ENCODE measurements around the gene TENM4. TPM values are rescaled to one million over a fixed set of nuclear protein-coding genes. Genes with fewer than 3 reads are reported as not detected.

The TENM4 gene
- total RNA-seq, 1 donor from 2014 or later, result not detected

DNA sequence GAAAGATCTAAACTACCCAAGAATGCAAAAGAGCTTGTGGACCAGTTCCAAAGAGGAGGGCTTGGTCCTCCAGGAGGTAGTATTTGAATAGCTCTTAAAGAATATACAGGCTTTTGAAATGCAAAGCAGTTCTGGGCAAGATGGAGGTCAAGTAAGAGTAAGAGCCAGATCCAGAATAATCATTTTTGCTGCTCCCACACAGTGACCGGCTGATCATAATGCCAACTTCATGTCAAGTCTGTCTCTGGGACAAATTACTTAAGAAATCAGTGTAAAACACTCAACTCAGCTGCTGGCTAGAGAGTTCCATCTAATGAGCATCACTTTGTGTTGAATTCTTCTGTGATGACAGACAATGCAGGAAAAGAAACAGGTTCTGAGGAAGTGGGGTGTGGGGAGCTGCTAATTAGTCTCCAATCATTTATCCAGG lies 615.2 kb downstream of the TENM4 start:
- intact Hi-C loops (cut with micrococcal nuclease), result no loop called here
- Mint-ChIP-seq H3K4me1 (ENCODE audit: low read depth) (no peaks in the 10 kb centered on the region), H3K27me3 (ENCODE audit: low read depth) (no peaks in the 10 kb centered on the region), H3K9me3 (no peaks in the 10 kb centered on the region), H3K27ac (no peak overlapping the region), H3K36me3 (ENCODE audit: low read depth) (no peaks in the 10 kb centered on the region), H3K4me3 (ENCODE audit: low read depth) (no peak overlapping the region)
- no peak for DNase-seq (ENCODE audit: low spot score)

DNA sequence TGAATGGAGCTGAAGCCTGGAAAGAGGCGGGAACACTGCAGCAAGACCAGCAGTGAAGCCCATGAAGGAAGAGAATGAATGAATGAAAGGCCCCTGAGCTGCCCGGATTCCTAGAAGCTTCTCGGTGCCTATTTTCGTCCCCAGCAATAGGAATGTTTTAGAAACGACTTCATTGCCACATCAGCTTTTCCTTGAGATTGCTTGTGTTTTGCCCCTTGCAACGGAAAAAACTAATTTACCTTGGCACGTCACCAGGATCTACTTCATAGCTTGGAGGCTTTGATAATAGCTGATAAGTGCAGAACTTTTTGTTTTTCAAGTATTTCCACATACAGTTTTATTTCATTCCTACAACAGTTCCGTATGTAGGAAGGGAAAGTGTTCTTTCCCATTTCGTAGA lies 617.2 kb downstream of the TENM4 start:
- Mint-ChIP-seq H3K27me3 (ENCODE audit: low read depth) (no peaks in the 10 kb centered on the region), H3K36me3 (ENCODE audit: low read depth) (no peaks in the 10 kb centered on the region), H3K9me3 (no peaks in the 10 kb centered on the region), H3K4me1 (ENCODE audit: low read depth) (no peaks in the 10 kb centered on the region), H3K27ac (no peak overlapping the region), H3K4me3 (ENCODE audit: low read depth) (no peak overlapping the region)
- intact Hi-C loops (cut with micrococcal nuclease), result no loop called here
- DNase-seq (ENCODE audit: low spot score), result no peak

DNA sequence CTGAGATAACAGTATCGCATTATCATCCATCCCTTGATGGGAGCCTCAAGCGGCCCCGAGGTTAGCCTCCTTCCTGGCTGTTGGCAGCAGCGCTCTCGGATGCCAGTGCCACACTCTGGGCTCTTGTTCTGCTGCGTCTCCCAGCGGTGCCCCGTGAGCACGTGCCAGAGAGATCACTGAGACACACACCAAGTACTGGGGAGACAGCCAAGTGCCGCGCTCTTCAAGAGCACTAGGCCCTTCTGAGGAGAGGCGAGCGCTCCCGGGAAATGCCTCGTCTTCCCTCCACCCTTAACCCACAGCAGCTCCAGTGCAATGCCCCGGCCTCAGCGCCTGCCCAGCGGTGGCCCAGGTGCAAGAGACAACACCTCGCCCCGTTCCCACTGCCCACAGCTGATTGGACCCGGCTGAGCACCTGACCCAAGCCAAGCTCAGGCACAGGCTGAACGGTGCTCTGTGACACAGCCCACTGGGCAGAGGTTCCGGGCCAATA lies 617.9 kb downstream of the TENM4 start:
- Mint-ChIP-seq H3K4me1 (ENCODE audit: low read depth) (no peaks in the 10 kb centered on the region), H3K27ac (no peak overlapping the region), H3K4me3 (ENCODE audit: low read depth) (no peak overlapping the region), H3K27me3 (ENCODE audit: low read depth) (no peaks in the 10 kb centered on the region), H3K36me3 (ENCODE audit: low read depth) (no peaks in the 10 kb centered on the region), H3K9me3 (no peaks in the 10 kb centered on the region)
- no peak for DNase-seq (ENCODE audit: low spot score)
- intact Hi-C loops (cut with micrococcal nuclease), result no loop called here

DNA sequence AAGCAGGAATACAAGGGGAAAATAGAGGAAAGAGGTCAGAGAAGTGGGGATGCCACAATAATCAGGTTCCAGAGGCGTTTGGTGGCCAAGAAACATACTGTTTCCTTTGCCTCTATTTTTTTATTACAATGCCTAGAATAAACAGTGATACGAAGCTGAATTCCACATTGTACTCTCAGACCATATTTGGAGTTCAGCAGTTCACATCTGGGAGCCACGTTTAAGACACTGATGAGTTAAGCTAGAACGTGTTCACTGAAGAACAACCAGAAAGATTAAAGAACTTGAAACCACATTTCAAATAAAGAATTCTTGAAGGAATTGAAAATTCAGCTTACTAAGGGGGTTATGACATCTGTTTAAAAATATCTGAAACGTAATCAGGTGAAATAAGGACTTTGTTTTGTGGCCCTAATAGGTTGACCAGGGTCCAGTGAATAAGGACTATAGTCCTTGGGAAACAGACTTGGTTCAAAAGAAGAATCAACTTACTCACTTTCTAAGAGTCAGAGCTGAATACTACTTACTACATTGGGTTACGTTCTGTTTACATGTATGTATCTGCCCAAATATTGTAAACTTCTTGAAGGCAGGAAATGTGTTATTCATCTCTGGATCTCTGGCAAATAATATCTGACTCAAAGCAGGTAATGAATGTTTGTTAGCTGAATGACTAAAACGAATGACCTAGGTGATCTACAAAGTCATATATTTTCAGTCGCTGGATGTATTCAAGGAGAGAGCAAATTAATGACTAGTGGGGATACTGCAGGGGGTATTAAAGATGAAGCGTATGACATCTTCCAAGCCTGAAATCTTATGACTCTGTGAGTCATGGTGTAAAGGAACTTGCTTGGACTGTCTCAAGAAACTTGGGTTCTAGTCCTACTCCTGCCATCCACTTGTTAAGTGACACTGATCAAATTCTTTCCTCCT lies 619.2 kb downstream of the TENM4 start:
- Mint-ChIP-seq H3K27me3 (ENCODE audit: low read depth) (no peaks in the 10 kb centered on the region), H3K4me1 (ENCODE audit: low read depth) (no peaks in the 10 kb centered on the region), H3K27ac (no peak overlapping the region), H3K4me3 (ENCODE audit: low read depth) (no peak overlapping the region), H3K9me3 (no peaks in the 10 kb centered on the region), H3K36me3 (ENCODE audit: low read depth) (no peaks in the 10 kb centered on the region)
- DNase-seq (ENCODE audit: low spot score), result no peak
- intact Hi-C loops (cut with micrococcal nuclease), result no loop called here

DNA sequence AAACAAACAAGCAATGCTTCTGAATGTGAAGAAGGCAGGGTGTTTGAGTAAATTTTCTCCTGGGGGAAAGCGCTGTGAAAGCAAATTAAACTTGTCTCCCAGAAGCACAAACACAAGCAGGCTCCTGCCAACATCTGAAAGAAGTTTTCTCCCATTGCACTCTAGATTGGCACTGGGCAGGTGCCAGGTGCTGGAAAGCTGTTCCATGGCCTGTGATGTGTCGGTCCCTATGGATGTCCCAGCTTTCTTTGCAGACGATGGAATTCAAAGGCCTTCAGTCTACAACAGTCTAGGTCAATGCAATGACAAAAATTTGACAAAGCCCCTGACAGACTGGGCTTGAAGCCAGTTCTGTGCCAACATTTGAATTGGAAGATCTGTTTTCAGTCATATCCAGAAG lies 620.1 kb downstream of the TENM4 start:
- Mint-ChIP-seq H3K4me3 (ENCODE audit: low read depth) (no peak overlapping the region), H3K9me3 (no peaks in the 10 kb centered on the region), H3K27me3 (ENCODE audit: low read depth) (no peaks in the 10 kb centered on the region), H3K4me1 (ENCODE audit: low read depth) (no peaks in the 10 kb centered on the region), H3K27ac (no peak overlapping the region), H3K36me3 (ENCODE audit: low read depth) (no peaks in the 10 kb centered on the region)
- no peak for DNase-seq (ENCODE audit: low spot score)
- intact Hi-C loops (cut with micrococcal nuclease), result no loop called here

DNA sequence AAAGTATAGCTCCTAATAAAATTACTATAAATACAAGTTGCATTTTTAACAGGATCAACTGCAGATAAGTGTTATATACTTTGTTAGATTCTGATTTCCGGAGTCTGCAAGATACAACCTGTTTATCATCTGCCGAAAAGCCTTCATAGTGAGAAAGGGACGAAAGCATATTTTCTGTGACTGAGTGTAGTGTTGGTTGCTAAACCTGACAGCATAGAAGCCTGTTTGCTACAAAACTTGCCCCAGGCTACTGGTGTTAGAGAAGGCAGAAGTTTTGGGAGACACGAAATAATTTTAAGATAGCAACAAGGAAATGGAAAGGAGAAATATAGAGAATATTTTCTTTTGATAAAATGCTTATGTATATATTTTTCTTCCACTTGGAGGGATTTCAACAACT lies 622.6 kb downstream of the TENM4 start:
- Mint-ChIP-seq H3K36me3 (ENCODE audit: low read depth) (no peaks in the 10 kb centered on the region), H3K27me3 (ENCODE audit: low read depth) (no peaks in the 10 kb centered on the region), H3K4me3 (ENCODE audit: low read depth) (no peak overlapping the region), H3K9me3 (no peaks in the 10 kb centered on the region), H3K27ac (no peak overlapping the region), H3K4me1 (ENCODE audit: low read depth) (no peaks in the 10 kb centered on the region)
- intact Hi-C loops (cut with micrococcal nuclease), result no loop called here
- DNase-seq (ENCODE audit: low spot score), result no peak

DNA sequence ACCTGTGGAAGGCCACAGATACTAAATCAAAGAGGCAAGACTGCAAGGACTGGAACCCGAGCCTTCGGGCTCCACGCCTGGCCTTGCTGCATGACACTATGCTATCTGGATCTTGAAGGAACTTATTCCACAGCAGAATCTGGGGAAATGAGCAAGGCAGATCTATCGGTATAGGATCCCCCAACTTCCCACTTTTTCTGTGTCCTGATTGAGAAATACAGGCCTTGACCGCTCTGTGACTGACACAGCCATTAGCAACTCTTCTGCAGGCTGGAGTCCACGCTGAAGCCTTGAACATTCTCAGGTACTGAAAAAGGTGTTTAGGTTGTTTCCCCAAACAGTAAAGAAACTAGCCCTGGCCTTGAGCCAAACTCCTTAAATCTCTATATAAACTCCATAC lies 625.0 kb downstream of the TENM4 start:
- no peaks in the 10 kb centered on the region for H3K9me3 Mint-ChIP-seq
- H3K36me3 Mint-ChIP-seq (ENCODE audit: low read depth), result no peaks in the 10 kb centered on the region
- no peak overlapping the region for H3K27ac Mint-ChIP-seq
- H3K4me3 Mint-ChIP-seq (ENCODE audit: low read depth), result no peak overlapping the region
- DNase-seq (ENCODE audit: low spot score), result no peak
- intact Hi-C loops (cut with micrococcal nuclease), result no loop called here
- H3K27me3 Mint-ChIP-seq (ENCODE audit: low read depth), result no peaks in the 10 kb centered on the region
- no peaks in the 10 kb centered on the region for H3K4me1 Mint-ChIP-seq (ENCODE audit: low read depth)

DNA sequence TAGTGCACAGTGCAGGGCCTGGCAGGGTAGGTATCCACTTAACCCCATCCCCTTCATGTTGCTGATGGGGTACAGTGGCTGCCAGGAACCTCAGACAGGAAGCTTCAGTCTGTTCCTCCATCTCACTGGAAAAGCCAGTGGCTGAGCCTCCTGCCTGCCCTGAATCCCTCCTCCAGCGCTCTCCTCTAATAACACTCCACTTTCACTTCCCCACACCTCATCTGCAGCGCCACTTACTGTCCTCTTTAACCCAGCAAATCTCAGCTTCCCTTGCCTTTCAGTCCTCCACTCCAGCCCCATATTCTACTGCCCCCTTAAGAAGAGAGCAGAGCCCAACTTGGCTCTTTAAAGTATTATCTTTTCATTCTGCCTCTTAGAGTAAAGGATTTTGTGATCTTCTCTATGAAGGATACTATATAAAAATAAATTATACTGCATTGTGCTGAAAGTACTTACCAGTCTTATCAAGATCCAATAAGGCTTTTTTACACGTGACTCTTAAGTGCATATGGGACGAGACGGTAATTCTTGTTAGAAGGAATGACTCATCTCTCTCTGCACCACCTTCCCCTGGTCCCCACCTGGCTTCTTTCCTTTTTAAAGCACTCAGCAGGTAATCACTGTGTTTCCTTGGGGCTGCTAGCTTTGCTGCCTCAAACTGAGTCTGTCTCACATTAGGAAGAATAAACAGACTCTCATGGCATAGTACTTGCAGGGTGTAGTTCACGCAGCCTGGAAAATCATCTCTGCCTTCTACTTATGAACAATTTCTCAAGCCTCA lies 628.1 kb downstream of the TENM4 start:
- no peak overlapping the region for H3K27ac Mint-ChIP-seq
- H3K4me1 Mint-ChIP-seq (ENCODE audit: low read depth), result no peaks in the 10 kb centered on the region
- H3K27me3 Mint-ChIP-seq (ENCODE audit: low read depth), result no peaks in the 10 kb centered on the region
- H3K4me3 Mint-ChIP-seq (ENCODE audit: low read depth), result no peak overlapping the region
- H3K9me3 Mint-ChIP-seq, result no peaks in the 10 kb centered on the region
- no peaks in the 10 kb centered on the region for H3K36me3 Mint-ChIP-seq (ENCODE audit: low read depth)
- no peak for DNase-seq (ENCODE audit: low spot score)
- intact Hi-C loops (cut with micrococcal nuclease), result no loop called here

DNA sequence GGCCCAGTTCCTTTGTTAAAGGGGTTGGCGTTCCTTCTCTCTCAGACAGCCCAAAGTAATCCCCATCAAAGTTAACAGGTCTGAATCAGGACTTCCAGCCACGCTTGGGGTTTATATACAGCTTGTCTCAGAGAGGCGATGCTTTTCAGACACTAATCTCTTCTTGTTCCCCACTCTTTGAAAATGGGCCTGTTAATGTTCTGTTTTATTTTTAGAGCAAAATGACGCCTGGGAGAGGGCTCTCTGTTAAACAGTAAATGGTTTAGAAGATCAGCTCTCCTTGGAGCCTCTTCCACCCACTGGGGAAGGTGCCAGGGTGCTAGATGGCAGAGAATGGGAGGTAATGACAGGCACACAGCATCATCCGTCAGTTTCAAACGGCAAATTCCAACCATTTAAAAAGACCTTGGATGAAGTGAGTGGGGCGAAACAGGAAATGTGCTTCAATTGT lies 630.2 kb downstream of the TENM4 start:
- intact Hi-C loops (cut with micrococcal nuclease), result no loop called here
- H3K4me3 Mint-ChIP-seq (ENCODE audit: low read depth), result no peak overlapping the region
- no peak overlapping the region for H3K27ac Mint-ChIP-seq
- H3K27me3 Mint-ChIP-seq (ENCODE audit: low read depth), result no peaks in the 10 kb centered on the region
- no peaks in the 10 kb centered on the region for H3K9me3 Mint-ChIP-seq
- no peak for DNase-seq (ENCODE audit: low spot score)
- no peaks in the 10 kb centered on the region for H3K36me3 Mint-ChIP-seq (ENCODE audit: low read depth)
- H3K4me1 Mint-ChIP-seq (ENCODE audit: low read depth), result no peaks in the 10 kb centered on the region

DNA sequence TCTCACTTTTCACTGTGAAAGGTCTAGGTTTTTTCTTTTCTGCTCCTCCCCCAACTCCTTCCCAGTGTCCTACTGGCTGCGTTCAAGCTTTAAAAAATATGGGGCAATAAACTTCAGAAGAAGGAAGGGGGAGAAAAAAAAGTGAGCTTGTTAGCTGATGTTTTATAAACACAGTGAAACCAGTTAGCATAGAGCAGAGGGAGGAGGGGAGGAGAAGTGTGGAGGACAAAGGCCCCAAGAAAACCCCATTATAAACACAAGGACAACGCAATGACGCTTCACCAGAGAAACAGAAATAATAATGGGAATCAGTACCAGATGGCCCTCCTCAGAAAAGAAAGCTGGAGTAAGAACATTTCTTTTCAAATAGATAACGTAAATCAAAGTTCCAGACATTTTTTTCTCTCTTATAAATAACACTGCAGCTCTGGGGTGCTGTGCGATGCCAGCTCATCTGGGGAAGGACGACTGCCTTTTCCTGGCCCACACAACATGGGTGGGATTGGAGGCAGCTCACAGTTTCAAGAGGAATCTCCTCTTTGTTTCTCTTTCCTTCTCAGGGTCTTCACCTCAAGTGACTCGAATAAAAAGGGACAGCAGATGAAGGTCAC lies 630.8 kb downstream of the TENM4 start:
- intact Hi-C loops (cut with micrococcal nuclease), result no loop called here

DNA sequence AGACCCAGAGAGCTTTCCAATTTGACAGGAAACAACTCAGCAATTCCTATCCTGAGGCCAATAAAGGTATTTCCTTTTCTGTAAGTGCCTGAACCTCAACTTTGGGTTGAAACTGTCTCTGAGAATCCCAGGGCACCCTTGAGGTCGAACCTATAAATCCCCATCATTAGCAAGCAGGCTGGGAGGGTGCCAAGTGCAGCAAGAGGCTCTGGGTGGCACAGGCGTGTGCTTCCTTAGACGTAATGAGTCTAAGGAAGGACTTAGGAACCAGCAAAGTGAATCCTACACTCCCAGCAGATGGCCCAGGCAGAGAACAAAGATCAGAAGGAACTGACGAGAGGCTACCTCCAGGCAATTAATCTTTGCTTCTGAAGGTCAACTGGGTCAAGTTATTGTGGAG lies 631.9 kb downstream of the TENM4 start:
- Mint-ChIP-seq H3K4me1 (ENCODE audit: low read depth) (no peaks in the 10 kb centered on the region), H3K4me3 (ENCODE audit: low read depth) (no peak overlapping the region), H3K27ac (no peak overlapping the region), H3K27me3 (ENCODE audit: low read depth) (no peaks in the 10 kb centered on the region), H3K9me3 (no peaks in the 10 kb centered on the region), H3K36me3 (ENCODE audit: low read depth) (no peaks in the 10 kb centered on the region)
- intact Hi-C loops (cut with micrococcal nuclease), result no loop called here
- DNase-seq (ENCODE audit: low spot score), result no peak

More for the DNA sequence above, 630.8 kb downstream of the TENM4 start:
- Mint-ChIP-seq H3K36me3 (ENCODE audit: low read depth) (no peaks in the 10 kb centered on the region), H3K27ac (no peak overlapping the region), H3K4me3 (ENCODE audit: low read depth) (no peak overlapping the region), H3K4me1 (ENCODE audit: low read depth) (no peaks in the 10 kb centered on the region), H3K27me3 (ENCODE audit: low read depth) (no peaks in the 10 kb centered on the region), H3K9me3 (no peaks in the 10 kb centered on the region)
- DNase-seq (ENCODE audit: low spot score), result no peak

DNA sequence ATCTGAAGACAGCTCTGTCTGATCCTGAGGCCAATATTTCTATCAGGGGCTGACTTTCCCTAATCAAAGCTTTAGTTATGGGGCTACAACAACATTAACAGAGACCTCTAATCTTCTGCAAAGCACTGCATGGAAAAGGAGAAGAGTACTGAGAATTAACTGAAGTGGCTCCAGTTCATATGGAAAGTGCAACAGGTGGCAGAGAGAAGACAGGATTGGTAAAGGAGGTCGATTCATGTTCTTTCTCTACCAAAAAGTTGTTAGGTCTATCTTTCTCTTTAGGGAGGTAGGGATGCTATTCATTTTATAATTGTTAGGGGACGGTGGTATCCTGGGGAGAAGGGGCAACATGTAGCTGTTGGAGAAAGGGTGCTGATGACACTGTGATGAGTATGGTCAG lies 633.5 kb downstream of the TENM4 start:
- Mint-ChIP-seq H3K36me3 (ENCODE audit: low read depth) (no peaks in the 10 kb centered on the region), H3K4me3 (ENCODE audit: low read depth) (no peak overlapping the region), H3K27ac (no peak overlapping the region), H3K9me3 (no peaks in the 10 kb centered on the region), H3K27me3 (ENCODE audit: low read depth) (no peaks in the 10 kb centered on the region), H3K4me1 (ENCODE audit: low read depth) (no peaks in the 10 kb centered on the region)
- intact Hi-C loops (cut with micrococcal nuclease), result no loop called here
- no peak for DNase-seq (ENCODE audit: low spot score)

All from activated T-helper 2 cell treated with anti-CD3 and anti-CD28 coated beads, Interferon-gamma antibody, Interleukin-2, Interleukin-4, amounts not matched to agents 10 μg/mL and 5 μg/mL and 100 μg/mL, durations not matched to agents 14 hours and 24 hours and 36 hours (primary cell).